Measurements from ENCODE around the gene SPTBN5. TPM values are rescaled to one million over a fixed set of nuclear protein-coding genes. Genes with fewer than 3 reads are reported as not detected.

SPTBN5 gene
- total and polyA plus RNA-seq, 10 of the 15 experiments (the other 5 are each of a cell fraction or from before 2014, with no cell fraction given) = under 0.01 to 0.18 (median 0.04) TPM; not detected in 4

DNA sequence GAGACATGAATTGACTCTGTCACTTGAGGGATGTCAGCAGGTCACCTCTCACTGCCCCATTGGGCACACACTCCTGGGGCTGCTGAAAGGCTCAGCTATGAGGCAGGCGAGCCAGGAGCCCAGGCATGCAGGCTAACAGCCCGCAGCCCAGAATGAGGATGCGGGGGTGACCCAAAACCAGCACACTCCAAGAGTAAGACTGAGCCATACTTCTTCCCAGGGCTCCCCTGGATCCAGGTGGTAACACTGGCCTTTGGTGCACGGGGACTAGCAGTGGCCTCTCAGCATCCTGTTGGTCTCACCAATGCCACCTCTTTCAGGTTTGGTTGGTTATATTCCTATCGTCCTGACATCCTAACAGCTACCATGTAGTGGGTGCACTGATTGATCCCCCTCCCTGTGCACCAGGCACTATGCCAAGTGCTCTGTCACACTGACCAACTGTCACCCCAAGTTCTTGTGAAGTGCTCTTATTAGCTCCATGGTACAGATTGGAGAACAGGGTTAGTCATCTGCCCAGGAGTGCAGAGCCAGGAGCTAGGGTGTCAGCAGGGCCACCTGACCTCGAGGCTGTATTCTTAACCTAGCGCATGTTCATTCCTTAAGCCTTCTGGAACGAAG lies 24.8 kb upstream of the SPTBN5 start:
- ChIA-PET CTCF (interaction anchor here (1.0 to 5.2 kb wide), 2 partner anchors 14 to 54 kb away, joined by 3 to 21 read pairs; no protein-coding TSS in a partner anchor), SMC1A (ENCODE audit: uncharacterized antibody, unreplicated experiment) (no interaction called here), RAD21 (ENCODE audit: unreplicated experiment) (interaction anchor here (1.8 kb wide), 1 partner anchor 55 kb away, joined by 5 read pairs; no protein-coding TSS in a partner anchor), POLR2A (no interaction called here)
- Histone ChIP-seq H3K9me3 (replicated peaks; ENCODE audit: control insufficient read depth, insufficient read depth, low read length) (no peaks in the 10 kb centered on the region), H3K4me2 (ENCODE audit: control insufficient read depth, insufficient read depth) (no peak overlapping the region), H3K36me3 (ENCODE audit: control insufficient read depth in 2 of 2, insufficient read depth in 2 of 2, low read length in 1 of 2) (peaks cover 27 to 29% of the 10 kb centered on the region in 2 experiments), H3K27ac (ENCODE audit: control insufficient read depth, insufficient read depth) (no peak overlapping the region), H2AFZ (ENCODE audit: control insufficient read depth, low read depth, low read length) (no peak overlapping the region), H4K20me1 (ENCODE audit: control insufficient read depth, insufficient read depth) (no peaks in the 10 kb centered on the region), H3K79me2 (ENCODE audit: control insufficient read depth, insufficient read depth, low read length) (no peaks in the 10 kb centered on the region; the same call in none of the 2 replicates), H3K27me3 (replicated peaks in 1 of 2; ENCODE audit: control insufficient read depth in 2 of 2, insufficient read depth in 2 of 2, low read length in 1 of 2) (no peaks in the 10 kb centered on the region), H3K9ac (ENCODE audit: control insufficient read depth, insufficient read depth, low read length) (no peak overlapping the region), H3K4me1 (ENCODE audit: control insufficient read depth, insufficient read depth, low read length) (peaks cover 5% of the 10 kb centered on the region), H3K4me3 (no peak overlapping the region)
- BruUV-seq (replicated peaks) = no TSS peak
- in situ Hi-C loops (cut with MboI) = no loop called here
- WGBS (ENCODE audit: insufficient coverage, insufficient replicate concordance, low lambda C conversion rate, missing lambda C conversion rate) = 96% methylated on average over 8 of the region's 8 CpGs
- DNase-seq (ENCODE audit: low read depth, low spot score) (no peak), ATAC-seq (no peak), FAIRE-seq (no peak)
- TF ChIP-seq, protein P1, sequence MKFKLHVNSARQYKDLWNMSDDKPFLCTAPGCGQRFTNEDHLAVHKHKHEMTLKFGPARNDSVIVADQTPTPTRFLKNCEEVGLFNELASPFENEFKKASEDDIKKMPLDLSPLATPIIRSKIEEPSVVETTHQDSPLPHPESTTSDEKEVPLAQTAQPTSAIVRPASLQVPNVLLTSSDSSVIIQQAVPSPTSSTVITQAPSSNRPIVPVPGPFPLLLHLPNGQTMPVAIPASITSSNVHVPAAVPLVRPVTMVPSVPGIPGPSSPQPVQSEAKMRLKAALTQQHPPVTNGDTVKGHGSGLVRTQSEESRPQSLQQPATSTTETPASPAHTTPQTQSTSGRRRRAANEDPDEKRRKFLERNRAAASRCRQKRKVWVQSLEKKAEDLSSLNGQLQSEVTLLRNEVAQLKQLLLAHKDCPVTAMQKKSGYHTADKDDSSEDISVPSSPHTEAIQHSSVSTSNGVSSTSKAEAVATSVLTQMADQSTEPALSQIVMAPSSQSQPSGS (IDR thresholded peaks at IDR 0.05; ENCODE audit: low read length) = no peak
- TF ChIP-seq ZNF274 (IDR thresholded peaks at IDR 0.05; ENCODE audit: insufficient read depth, insufficient read length) (no peak), ZNF217 (IDR thresholded peaks at IDR 0.05) (no peak), RB1 (IDR thresholded peaks at IDR 0.05; ENCODE audit: borderline replicate concordance) (no peak), BRCA1 (IDR thresholded peaks at IDR 0.05; ENCODE audit: low read depth, low read length) (no peak), TAF1 (IDR thresholded peaks at IDR 0.05; ENCODE audit: borderline replicate concordance, low read depth, low read length) (no peak), BMI1 (IDR thresholded peaks at IDR 0.05; ENCODE audit: borderline replicate concordance) (no peak)
- TF ChIP-seq, protein P2, sequence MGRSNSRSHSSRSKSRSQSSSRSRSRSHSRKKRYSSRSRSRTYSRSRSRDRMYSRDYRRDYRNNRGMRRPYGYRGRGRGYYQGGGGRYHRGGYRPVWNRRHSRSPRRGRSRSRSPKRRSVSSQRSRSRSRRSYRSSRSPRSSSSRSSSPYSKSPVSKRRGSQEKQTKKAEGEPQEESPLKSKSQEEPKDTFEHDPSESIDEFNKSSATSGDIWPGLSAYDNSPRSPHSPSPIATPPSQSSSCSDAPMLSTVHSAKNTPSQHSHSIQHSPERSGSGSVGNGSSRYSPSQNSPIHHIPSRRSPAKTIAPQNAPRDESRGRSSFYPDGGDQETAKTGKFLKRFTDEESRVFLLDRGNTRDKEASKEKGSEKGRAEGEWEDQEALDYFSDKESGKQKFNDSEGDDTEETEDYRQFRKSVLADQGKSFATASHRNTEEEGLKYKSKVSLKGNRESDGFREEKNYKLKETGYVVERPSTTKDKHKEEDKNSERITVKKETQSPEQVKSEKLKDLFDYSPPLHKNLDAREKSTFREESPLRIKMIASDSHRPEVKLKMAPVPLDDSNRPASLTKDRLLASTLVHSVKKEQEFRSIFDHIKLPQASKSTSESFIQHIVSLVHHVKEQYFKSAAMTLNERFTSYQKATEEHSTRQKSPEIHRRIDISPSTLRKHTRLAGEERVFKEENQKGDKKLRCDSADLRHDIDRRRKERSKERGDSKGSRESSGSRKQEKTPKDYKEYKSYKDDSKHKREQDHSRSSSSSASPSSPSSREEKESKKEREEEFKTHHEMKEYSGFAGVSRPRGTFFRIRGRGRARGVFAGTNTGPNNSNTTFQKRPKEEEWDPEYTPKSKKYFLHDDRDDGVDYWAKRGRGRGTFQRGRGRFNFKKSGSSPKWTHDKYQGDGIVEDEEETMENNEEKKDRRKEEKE (IDR thresholded peaks at IDR 0.05) = no peak
- intact Hi-C loops (cut with micrococcal nuclease; ENCODE audit: unreplicated experiment) = no loop called here

All from GM12878 (cell line).